ENCODE results near the gene PRR5L. TPM values are rescaled to one million over a fixed set of nuclear protein-coding genes. Genes with fewer than 3 reads are reported as not detected.

PRR5L gene
- polyA plus RNA-seq, 1 of the 3 experiments (the other 2 are of a cell fraction), result 0.46 TPM

DNA sequence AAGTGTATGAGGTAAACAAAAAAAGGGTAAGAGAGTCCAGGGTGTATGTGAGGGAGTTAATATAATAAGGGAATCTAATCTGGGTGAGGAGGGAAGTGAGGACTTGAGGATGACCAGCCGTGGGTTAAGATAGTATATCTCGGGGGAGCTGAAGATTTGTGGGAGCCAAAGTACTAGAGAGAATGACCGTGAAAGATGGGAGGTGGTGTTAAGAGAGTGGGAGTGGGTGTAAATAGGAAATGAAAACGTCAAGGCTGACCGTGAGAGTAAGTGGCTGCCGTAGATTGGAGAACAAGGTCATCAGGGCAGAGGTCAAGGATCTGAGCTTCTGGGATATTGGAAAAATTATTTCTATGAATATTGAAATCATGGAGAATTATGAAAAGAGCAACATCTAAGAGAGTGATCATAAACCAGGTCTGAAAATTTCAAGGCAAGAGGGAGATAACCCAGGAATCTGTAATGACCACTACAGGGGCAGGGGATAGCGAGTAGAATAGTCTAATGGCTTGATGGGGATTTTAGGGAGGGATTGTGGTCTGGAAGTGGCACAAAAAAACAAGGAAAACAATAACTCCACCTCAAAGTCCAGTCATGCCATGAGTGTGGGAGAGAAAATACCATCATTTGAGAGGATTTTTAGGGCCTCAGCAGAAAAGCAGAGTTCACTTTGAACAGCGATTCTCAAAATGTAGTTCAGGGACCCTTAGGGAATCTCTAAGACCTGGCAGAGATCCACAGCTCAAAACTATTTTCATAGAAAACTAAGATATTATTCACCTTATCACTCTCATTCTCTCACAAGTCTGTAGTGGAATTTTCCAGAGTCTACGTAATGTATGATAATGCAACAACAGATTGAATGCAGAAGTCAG, 72.0 kb downstream of the PRR5L start:
- no peak overlapping the region for H3K9ac ChIP-seq
- no peak for DNase-seq
- CTCF ChIA-PET, result no interaction called here
- H3K27ac ChIP-seq (ENCODE audit: low read depth in 2 of 2, low read length in 1 of 2), result no peak overlapping the region
- H3K79me2 ChIP-seq (ENCODE audit: insufficient read depth), result no peaks in the 10 kb centered on the region
- TF ChIP-seq TEAD4 (IDR thresholded peaks at IDR 0.05; ENCODE audit: borderline replicate concordance, insufficient read depth), result no peak
- TF ChIP-seq CHD2 (IDR thresholded peaks at IDR 0.05; ENCODE audit: low read length, partially characterized antibody), result no peak
- no peaks in the 10 kb centered on the region for H3K9me3 ChIP-seq
- no peaks in the 10 kb centered on the region for H3K36me3 ChIP-seq (replicated peaks in 1 of 2; ENCODE audit: control insufficient read depth in 1 of 2, insufficient read depth in 2 of 2, low read length in 1 of 2)
- no peaks in the 10 kb centered on the region for H3K9me2 ChIP-seq
- POLR2A ChIA-PET, result no interaction called here
- H3K27me3 ChIP-seq (ENCODE audit: insufficient read depth), result no peaks in the 10 kb centered on the region
- H3F3A ChIP-seq (replicated peaks; ENCODE audit: insufficient read depth), result no peaks in the 10 kb centered on the region
- H2AFZ ChIP-seq (ENCODE audit: low read depth), result no peak overlapping the region
- no peak overlapping the region for H3K4me2 ChIP-seq
- peaks cover 0 to 19% of the 10 kb centered on the region in 2 experiments; a peak in 1 of 4 replicates for H3K4me1 ChIP-seq (ENCODE audit: control insufficient read depth in 1 of 2, insufficient read depth in 2 of 2, low read depth in 1 of 2, low read length in 1 of 2)
- 69% methylated on average over 9 of the region's 9 CpGs for WGBS (ENCODE audit: low lambda C conversion rate)
- no peaks in the 10 kb centered on the region for H4K20me1 ChIP-seq (ENCODE audit: insufficient read depth)
- no peak overlapping the region for H3K4me3 ChIP-seq (ENCODE audit: low read depth in 2 of 2, low read length in 1 of 2)

DNA sequence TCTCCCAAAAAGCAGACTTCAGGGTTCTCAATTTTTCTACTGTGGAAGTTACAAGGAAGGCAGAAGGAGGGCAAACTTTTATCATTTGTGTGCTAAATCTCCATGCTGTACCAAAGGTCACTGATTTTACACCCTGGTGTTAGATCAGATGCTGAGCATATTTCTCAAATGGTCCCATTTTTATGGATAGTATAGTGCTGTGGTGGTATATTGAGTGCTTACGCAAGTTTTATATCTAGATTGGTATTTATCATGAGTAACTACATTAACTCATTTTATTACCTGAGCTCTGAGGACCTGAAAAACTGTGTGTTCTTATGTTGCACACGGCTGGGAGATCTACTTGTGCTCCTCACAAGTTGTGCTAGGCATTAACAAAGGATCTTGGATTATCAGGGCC, 75.1 kb downstream of the PRR5L start:
- Histone ChIP-seq H3F3A (replicated peaks; ENCODE audit: insufficient read depth) (peaks cover 3% of the 10 kb centered on the region), H3K9me2 (no peaks in the 10 kb centered on the region), H3K36me3 (replicated peaks in 1 of 2; ENCODE audit: control insufficient read depth in 1 of 2, insufficient read depth in 2 of 2, low read length in 1 of 2) (no peaks in the 10 kb centered on the region), H3K27ac (ENCODE audit: low read depth in 2 of 2, low read length in 1 of 2) (no peak overlapping the region), H3K79me2 (ENCODE audit: insufficient read depth) (no peaks in the 10 kb centered on the region), H3K4me2 (no peak overlapping the region), H2AFZ (ENCODE audit: low read depth) (no peak overlapping the region), H3K4me1 (ENCODE audit: control insufficient read depth in 1 of 2, insufficient read depth in 2 of 2, low read depth in 1 of 2, low read length in 1 of 2) (peaks cover 0 to 27% of the 10 kb centered on the region in 2 experiments; a peak in 2 of 4 replicates), H3K9me3 (no peaks in the 10 kb centered on the region), H3K27me3 (ENCODE audit: insufficient read depth) (peaks cover 19% of the 10 kb centered on the region; the same call in 1 of the 2 replicates), H4K20me1 (ENCODE audit: insufficient read depth) (no peaks in the 10 kb centered on the region), H3K4me3 (ENCODE audit: low read depth in 2 of 2, low read length in 1 of 2) (no peak overlapping the region), H3K9ac (no peak overlapping the region)
- TF ChIP-seq, protein P1, sequence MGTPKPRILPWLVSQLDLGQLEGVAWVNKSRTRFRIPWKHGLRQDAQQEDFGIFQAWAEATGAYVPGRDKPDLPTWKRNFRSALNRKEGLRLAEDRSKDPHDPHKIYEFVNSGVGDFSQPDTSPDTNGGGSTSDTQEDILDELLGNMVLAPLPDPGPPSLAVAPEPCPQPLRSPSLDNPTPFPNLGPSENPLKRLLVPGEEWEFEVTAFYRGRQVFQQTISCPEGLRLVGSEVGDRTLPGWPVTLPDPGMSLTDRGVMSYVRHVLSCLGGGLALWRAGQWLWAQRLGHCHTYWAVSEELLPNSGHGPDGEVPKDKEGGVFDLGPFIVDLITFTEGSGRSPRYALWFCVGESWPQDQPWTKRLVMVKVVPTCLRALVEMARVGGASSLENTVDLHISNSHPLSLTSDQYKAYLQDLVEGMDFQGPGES (IDR thresholded peaks at IDR 0.05; ENCODE audit: low read depth, low read length), result no peak
- TF ChIP-seq SIN3A (IDR thresholded peaks at IDR 0.05; ENCODE audit: borderline replicate concordance, low read depth, low read length) (no peak), FOXJ3 (CRISPR knock-in tag; IDR thresholded peaks at IDR 0.05) (no peak), MXI1 (IDR thresholded peaks at IDR 0.05; ENCODE audit: low read depth, low read length) (no peak), FOSL2 (IDR thresholded peaks at IDR 0.05; ENCODE audit: borderline replicate concordance, low read depth) (no peak), GABPA (IDR thresholded peaks at IDR 0.05; ENCODE audit: low read depth) (no peak)
- TF ChIP-seq, protein P2, sequence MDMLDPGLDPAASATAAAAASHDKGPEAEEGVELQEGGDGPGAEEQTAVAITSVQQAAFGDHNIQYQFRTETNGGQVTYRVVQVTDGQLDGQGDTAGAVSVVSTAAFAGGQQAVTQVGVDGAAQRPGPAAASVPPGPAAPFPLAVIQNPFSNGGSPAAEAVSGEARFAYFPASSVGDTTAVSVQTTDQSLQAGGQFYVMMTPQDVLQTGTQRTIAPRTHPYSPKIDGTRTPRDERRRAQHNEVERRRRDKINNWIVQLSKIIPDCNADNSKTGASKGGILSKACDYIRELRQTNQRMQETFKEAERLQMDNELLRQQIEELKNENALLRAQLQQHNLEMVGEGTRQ (IDR thresholded peaks at IDR 0.05; ENCODE audit: borderline replicate concordance, low read depth, low read length), result no peak
- TF ChIP-seq, protein P3, sequence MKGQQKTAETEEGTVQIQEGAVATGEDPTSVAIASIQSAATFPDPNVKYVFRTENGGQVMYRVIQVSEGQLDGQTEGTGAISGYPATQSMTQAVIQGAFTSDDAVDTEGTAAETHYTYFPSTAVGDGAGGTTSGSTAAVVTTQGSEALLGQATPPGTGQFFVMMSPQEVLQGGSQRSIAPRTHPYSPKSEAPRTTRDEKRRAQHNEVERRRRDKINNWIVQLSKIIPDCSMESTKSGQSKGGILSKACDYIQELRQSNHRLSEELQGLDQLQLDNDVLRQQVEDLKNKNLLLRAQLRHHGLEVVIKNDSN (IDR thresholded peaks at IDR 0.05; ENCODE audit: borderline replicate concordance, low read depth), result no peak
- ChIA-PET CTCF (no interaction called here), POLR2A (no interaction called here)
- WGBS (ENCODE audit: low lambda C conversion rate), result 63% methylated on average over 2 of the region's 2 CpGs
- no peak for DNase-seq

All from SK-N-SH (cell line).